Caco-2 (cell line): Measurements from ENCODE around the gene SDK2. TPM values are rescaled to one million over a fixed set of nuclear protein-coding genes. Genes with fewer than 3 reads are reported as not detected.

ENCODE experiments used
- BruUV-seq: library from RNA; stranded (reverse); fragments of 400-500 nt; replicated peaks from 2 replicates; lab custom pipeline; 2021; lab: Mats Ljungman, UMichigan
- CTCF ChIA-PET: fragments of 300-600 bp; sonication (Branson Sonifier 250); formaldehyde crosslinking; loops from one replicate; lab custom pipeline; 2022; ENCODE audit warnings: antibody characterized with exemption; lab: Charles Lee
- POLR2A ChIA-PET: fragments of 300-600 bp; sonication (Branson Sonifier 250); formaldehyde crosslinking; loops from one replicate; lab custom pipeline; 2022; ENCODE audit warnings: antibody characterized with exemption; lab: Charles Lee
- DNase-seq, 2 experiments: peaks; one replicate each; pipeline versions ENCODE4 v3.0.0 to v3.0.0-alpha.2; 2020 to 2022
- H3K27me3 ChIP-seq: replicated peaks from 2 replicates; pipeline ENCODE4 v1.6.0; 2011; ENCODE audit warnings: low read length; ENCODE audit not compliant: control insufficient read depth, insufficient read depth
- H3K36me3 ChIP-seq: 2 replicates; pipeline ENCODE4 v1.5.1; 2011; ENCODE audit warnings: low read length; ENCODE audit not compliant: control insufficient read depth, insufficient read depth
- H3K4me1 ChIP-seq: fragments of 250-450 bp; sonication (Bioruptor Pico); 2 replicates; pipeline ENCODE4 v1.5.1; 2020; ENCODE audit warnings: mild to moderate bottlenecking
- H3K4me3 ChIP-seq: 2 replicates; pipeline ENCODE4 v1.5.1; 2011; ENCODE audit warnings: low read depth, mild to moderate bottlenecking, control low read depth, low read length
- H3K9me3 ChIP-seq: fragments of 250-450 bp; sonication (Bioruptor Pico); 2 replicates; pipeline ENCODE4 v1.5.1; 2020; ENCODE audit warnings: mild to moderate bottlenecking, moderate library complexity
- H3K27ac Mint-ChIP-seq: one replicate; pipeline ENCODE4 v1.8.0; 2022; ENCODE audit warnings: mixed read lengths; ENCODE audit not compliant: unreplicated experiment
- H3K27me3 Mint-ChIP-seq: one replicate; pipeline ENCODE4 v1.8.0; 2022; ENCODE audit warnings: mixed read lengths; ENCODE audit not compliant: insufficient read depth, unreplicated experiment
- H3K36me3 Mint-ChIP-seq: one replicate; pipeline ENCODE4 v1.8.0; 2022; ENCODE audit warnings: mild to moderate bottlenecking, mixed read lengths; ENCODE audit not compliant: insufficient read depth, unreplicated experiment
- H3K4me1 Mint-ChIP-seq: one replicate; pipeline ENCODE4 v1.8.0; 2022; ENCODE audit warnings: low read depth, mixed read lengths; ENCODE audit not compliant: unreplicated experiment
- H3K4me3 Mint-ChIP-seq: one replicate; pipeline ENCODE4 v1.8.0; 2022; ENCODE audit warnings: mild to moderate bottlenecking, moderate library complexity, mixed read lengths; ENCODE audit not compliant: unreplicated experiment
- H3K9me3 Mint-ChIP-seq: one replicate; pipeline ENCODE4 v1.8.0; 2022; ENCODE audit warnings: mixed read lengths; ENCODE audit not compliant: unreplicated experiment
- CTCF ChIP-seq, 2 experiments: fragments of 200-600 bp in 1 of 2; IDR thresholded peaks; 1 replicate in 1 of 2; 2 replicates in 1 of 2; pipeline versions ENCODE4 v1.5.1 to v1.8.0; 2011 to 2022; ENCODE audit warnings: antibody characterized with exemption in 1 of 2, control low read depth in 1 of 2, inconsistent platforms in 1 of 2, low read depth in 1 of 2, low read length in 1 of 2, mild to moderate bottlenecking in 1 of 2, moderate library complexity in 1 of 2; ENCODE audit not compliant: insufficient read depth in 1 of 2, severe bottlenecking in 1 of 2, unreplicated experiment in 1 of 2
- intact Hi-C: fragments of 100-400 bp; cut with micrococcal nuclease; formaldehyde crosslinking; loops from one replicate; pipeline ENCODE4 v1.10.0; 2022; ENCODE audit not compliant: unreplicated experiment
- total RNA-seq: library from RNA; stranded (reverse); gene quantifications from 2 replicates; pipeline ENCODE4 v1.2.3, GENCODE V29; 2022

The SDK2 gene
- total RNA-seq, 1 experiment from 2014 or later, result 0.09 TPM

- no peak overlapping the region for H3K4me3 Mint-ChIP-seq
- H3K27me3 ChIP-seq, result no peaks in the 10 kb centered on the region
- H3K4me3 ChIP-seq, result no peak overlapping the region
- BruUV-seq, result no TSS peak
- no peaks in the 10 kb centered on the region for H3K36me3 Mint-ChIP-seq
- H3K9me3 ChIP-seq, result no peaks in the 10 kb centered on the region
- no peaks in the 10 kb centered on the region for H3K4me1 Mint-ChIP-seq
- POLR2A ChIA-PET, result no interaction called here
- H3K27ac Mint-ChIP-seq, result no peak overlapping the region
- no peaks in the 10 kb centered on the region for H3K27me3 Mint-ChIP-seq
- no peak for DNase-seq
- H3K36me3 ChIP-seq, result no peaks in the 10 kb centered on the region
- CTCF ChIA-PET, result no interaction called here
- no peak for TF ChIP-seq CTCF (IDR thresholded peaks at IDR 0.05; ENCODE audit: insufficient read depth in 1 of 2, low read depth in 1 of 2, low read length in 1 of 2, severe bottlenecking in 1 of 2, unreplicated experiment in 1 of 2)
- H3K9me3 Mint-ChIP-seq, result no peaks in the 10 kb centered on the region
- no peaks in the 10 kb centered on the region for H3K4me1 ChIP-seq
- intact Hi-C loops, result no loop called here
These were observed 219.7 kb downstream of the SDK2 start for GRCh38 chr17:73424571-73424970.

GRCh38 chr17:73423806-73424205, 220.4 kb downstream of the SDK2 start:
- H3K4me3 Mint-ChIP-seq, result no peak overlapping the region
- DNase-seq, result no peak
- no peaks in the 10 kb centered on the region for H3K36me3 Mint-ChIP-seq
- H3K4me1 Mint-ChIP-seq, result no peaks in the 10 kb centered on the region
- BruUV-seq, result no TSS peak
- H3K9me3 Mint-ChIP-seq, result no peaks in the 10 kb centered on the region
- peaks cover 2% of the 10 kb centered on the region for H3K27me3 Mint-ChIP-seq
- Histone ChIP-seq H3K27me3 (no peaks in the 10 kb centered on the region), H3K9me3 (no peaks in the 10 kb centered on the region), H3K36me3 (no peaks in the 10 kb centered on the region), H3K4me1 (no peaks in the 10 kb centered on the region), H3K4me3 (no peak overlapping the region)
- TF ChIP-seq CTCF (IDR thresholded peaks at IDR 0.05; ENCODE audit: insufficient read depth in 1 of 2, low read depth in 1 of 2, low read length in 1 of 2, severe bottlenecking in 1 of 2, unreplicated experiment in 1 of 2), result no peak
- no peak overlapping the region for H3K27ac Mint-ChIP-seq
- intact Hi-C loops, result no loop called here
- CTCF ChIA-PET, result no interaction called here
- POLR2A ChIA-PET, result no interaction called here

- Histone ChIP-seq H3K4me1 (no peaks in the 10 kb centered on the region), H3K9me3 (no peaks in the 10 kb centered on the region), H3K4me3 (no peak overlapping the region), H3K36me3 (no peaks in the 10 kb centered on the region), H3K27me3 (no peaks in the 10 kb centered on the region)
- H3K27me3 Mint-ChIP-seq, result peaks cover 2% of the 10 kb centered on the region
- no peaks in the 10 kb centered on the region for H3K36me3 Mint-ChIP-seq
- no peak for TF ChIP-seq CTCF (IDR thresholded peaks at IDR 0.05; ENCODE audit: insufficient read depth in 1 of 2, low read depth in 1 of 2, low read length in 1 of 2, severe bottlenecking in 1 of 2, unreplicated experiment in 1 of 2)
- ChIA-PET CTCF (no interaction called here), POLR2A (no interaction called here)
- BruUV-seq, result no TSS peak
- DNase-seq, result no peak
- no peaks in the 10 kb centered on the region for H3K4me1 Mint-ChIP-seq
- no peak overlapping the region for H3K4me3 Mint-ChIP-seq
- intact Hi-C loops, result no loop called here
- H3K9me3 Mint-ChIP-seq, result no peaks in the 10 kb centered on the region
- no peak overlapping the region for H3K27ac Mint-ChIP-seq
These were observed 221.0 kb downstream of the SDK2 start for GRCh38 chr17:73423159-73423715.
